ENCODE data around the gene POU2AF1.

Gene POU2AF1

GRCh38 chr11:111407652-111408051, 28.6 kb upstream of the POU2AF1 start:
- H4K20me1 ChIP-seq (ENCODE audit: insufficient read depth, low read length, poor library complexity, severe bottlenecking), result no peaks in the 10 kb centered on the region
- no peaks in the 10 kb centered on the region for H3K9me3 ChIP-seq (ENCODE audit: insufficient read depth, low read depth, low read length)
- H3K9ac ChIP-seq (ENCODE audit: low read depth, low read length, poor library complexity, severe bottlenecking), result no peak overlapping the region
- no peak for TF ChIP-seq EZH2phosphoT487 (IDR thresholded peaks at IDR 0.05; ENCODE audit: borderline replicate concordance)
- TF ChIP-seq CTCF (conservative IDR thresholded peaks at IDR 0.05; ENCODE audit: low read length), result no peak
- H3K27me3 ChIP-seq (ENCODE audit: insufficient read depth, low read length, poor library complexity, severe bottlenecking), result no peaks in the 10 kb centered on the region
- no peaks in the 10 kb centered on the region for H3K9me2 ChIP-seq (replicated peaks; ENCODE audit: low read depth, low read length)
- no peaks in the 10 kb centered on the region for H3K79me2 ChIP-seq (ENCODE audit: insufficient read depth, low read length)
- H3K4me2 ChIP-seq (ENCODE audit: low read depth, low read length, poor library complexity, severe bottlenecking), result no peak overlapping the region
- no peak overlapping the region for H3K4me3 ChIP-seq (ENCODE audit: low read length, poor library complexity, severe bottlenecking)
- no peaks in the 10 kb centered on the region for H3K36me3 ChIP-seq (ENCODE audit: insufficient read depth, low read length)
- H3F3A ChIP-seq (ENCODE audit: low read depth), result no peaks in the 10 kb centered on the region
- peaks cover 7% of the 10 kb centered on the region for H3K4me1 ChIP-seq (ENCODE audit: insufficient read depth, low read length, poor library complexity, severe bottlenecking)
- no peak overlapping the region for H2AFZ ChIP-seq (ENCODE audit: low read length)

GRCh38 chr11:111406589-111406988, 27.5 kb upstream of the POU2AF1 start:
- H4K20me1 ChIP-seq (ENCODE audit: insufficient read depth, low read length, poor library complexity, severe bottlenecking), result no peaks in the 10 kb centered on the region
- no peak overlapping the region for H2AFZ ChIP-seq (ENCODE audit: low read length)
- H3K36me3 ChIP-seq (ENCODE audit: insufficient read depth, low read length), result no peaks in the 10 kb centered on the region
- H3K27me3 ChIP-seq (ENCODE audit: insufficient read depth, low read length, poor library complexity, severe bottlenecking), result no peaks in the 10 kb centered on the region
- H3F3A ChIP-seq (ENCODE audit: low read depth), result no peaks in the 10 kb centered on the region
- TF ChIP-seq CTCF (conservative IDR thresholded peaks at IDR 0.05; ENCODE audit: low read length) (no peak), EZH2phosphoT487 (IDR thresholded peaks at IDR 0.05; ENCODE audit: borderline replicate concordance) (no peak)
- H3K4me1 ChIP-seq (ENCODE audit: insufficient read depth, low read length, poor library complexity, severe bottlenecking), result peaks cover 7% of the 10 kb centered on the region
- H3K9me2 ChIP-seq (replicated peaks; ENCODE audit: low read depth, low read length), result no peaks in the 10 kb centered on the region
- no peak overlapping the region for H3K4me3 ChIP-seq (ENCODE audit: low read length, poor library complexity, severe bottlenecking)
- H3K9me3 ChIP-seq (ENCODE audit: insufficient read depth, low read depth, low read length), result no peaks in the 10 kb centered on the region
- no peak overlapping the region for H3K9ac ChIP-seq (ENCODE audit: low read depth, low read length, poor library complexity, severe bottlenecking)
- no peaks in the 10 kb centered on the region for H3K79me2 ChIP-seq (ENCODE audit: insufficient read depth, low read length)
- no peak overlapping the region for H3K4me2 ChIP-seq (ENCODE audit: low read depth, low read length, poor library complexity, severe bottlenecking)

- Histone ChIP-seq H3K36me3 (ENCODE audit: insufficient read depth, low read length) (no peaks in the 10 kb centered on the region), H3K9me3 (ENCODE audit: insufficient read depth, low read depth, low read length) (no peaks in the 10 kb centered on the region), H3K4me3 (ENCODE audit: low read length, poor library complexity, severe bottlenecking) (no peak overlapping the region), H3K9ac (ENCODE audit: low read depth, low read length, poor library complexity, severe bottlenecking) (no peak overlapping the region), H3K27me3 (ENCODE audit: insufficient read depth, low read length, poor library complexity, severe bottlenecking) (no peaks in the 10 kb centered on the region), H3K79me2 (ENCODE audit: insufficient read depth, low read length) (no peaks in the 10 kb centered on the region), H4K20me1 (ENCODE audit: insufficient read depth, low read length, poor library complexity, severe bottlenecking) (no peaks in the 10 kb centered on the region), H3K4me2 (ENCODE audit: low read depth, low read length, poor library complexity, severe bottlenecking) (no peak overlapping the region), H3K4me1 (ENCODE audit: insufficient read depth, low read length, poor library complexity, severe bottlenecking) (peaks cover 7% of the 10 kb centered on the region), H3F3A (ENCODE audit: low read depth) (no peaks in the 10 kb centered on the region), H3K9me2 (replicated peaks; ENCODE audit: low read depth, low read length) (no peaks in the 10 kb centered on the region), H2AFZ (ENCODE audit: low read length) (no peak overlapping the region)
- TF ChIP-seq CTCF (conservative IDR thresholded peaks at IDR 0.05; ENCODE audit: low read length), result no peak
- no peak for TF ChIP-seq EZH2phosphoT487 (IDR thresholded peaks at IDR 0.05; ENCODE audit: borderline replicate concordance)
Observed at GRCh38 chr11:111406091-111406490, 27.0 kb upstream of the POU2AF1 start.
